Activated CD8-positive, alpha-beta memory T cell treated with anti-CD3 and anti-CD28 coated beads, Interleukin-2, amount 50 U/mL, for 24 hours (primary cell): ENCODE data around the gene CDH13.

Experiments used
- DNase-seq: peaks from one replicate; pipeline ENCODE4 v3.0.0-alpha.2; 2020; ENCODE audit errors: extremely low read depth

CDH13 gene

DNA sequence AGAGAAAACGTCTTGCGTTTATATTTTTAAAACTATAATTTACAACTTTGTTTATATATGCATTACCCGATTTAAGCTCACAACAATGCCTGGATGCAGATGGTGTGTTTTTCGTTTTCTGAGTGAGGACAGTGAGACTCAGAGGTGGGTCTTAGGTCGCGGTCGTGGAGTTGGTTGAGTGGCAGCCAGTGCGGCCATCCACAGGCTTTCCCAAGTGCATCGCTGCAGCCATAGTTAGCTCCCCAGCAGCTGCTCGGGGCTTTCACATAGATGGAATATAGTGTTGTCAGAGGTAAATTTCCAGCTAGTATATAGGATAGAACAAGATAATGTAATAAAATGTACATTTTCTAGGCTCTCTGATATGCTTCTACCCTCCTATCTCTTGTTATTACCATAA is 417.8 kb downstream of the CDH13 start:
- no peak for DNase-seq

DNA sequence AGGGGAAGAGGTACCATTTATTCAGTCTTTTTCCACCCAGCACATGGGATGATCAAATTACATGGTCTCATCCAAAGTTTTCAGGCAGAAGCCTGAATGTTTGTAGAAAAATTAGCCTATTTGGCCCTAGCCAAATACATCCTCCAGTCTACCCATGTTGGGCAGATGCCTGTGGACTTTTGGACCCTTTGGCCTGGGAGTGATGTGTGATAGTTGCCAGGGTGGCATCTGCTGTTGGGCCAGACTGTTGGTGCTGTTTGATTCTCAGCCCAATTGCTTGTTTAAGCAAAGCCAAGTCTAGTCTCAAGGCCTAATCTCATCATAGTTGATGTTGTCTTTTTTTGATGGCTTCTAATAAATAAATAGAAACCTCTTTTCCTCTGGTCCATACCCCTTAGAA is 419.0 kb downstream of the CDH13 start:
- DNase-seq: no peak

DNA sequence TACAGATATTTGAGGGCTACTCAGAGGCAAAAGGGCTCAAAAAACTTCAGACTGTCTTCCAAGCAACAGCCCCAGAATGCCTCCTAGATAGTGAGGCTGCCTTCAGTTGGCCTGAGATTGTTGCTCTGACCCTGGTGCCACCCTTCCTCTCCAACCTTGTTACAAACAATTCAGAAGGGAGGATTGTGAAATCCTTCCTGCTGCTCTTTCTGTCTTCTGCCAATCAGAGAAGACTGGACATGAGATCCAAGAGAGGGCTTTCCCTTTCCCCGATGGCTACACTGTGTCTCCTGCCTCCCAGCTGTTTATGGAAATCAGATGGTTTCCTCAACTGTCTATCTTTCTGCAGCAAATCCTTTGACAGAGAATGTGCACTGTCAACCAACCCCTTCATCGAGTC is 419.9 kb downstream of the CDH13 start:
- no peak for DNase-seq

DNA sequence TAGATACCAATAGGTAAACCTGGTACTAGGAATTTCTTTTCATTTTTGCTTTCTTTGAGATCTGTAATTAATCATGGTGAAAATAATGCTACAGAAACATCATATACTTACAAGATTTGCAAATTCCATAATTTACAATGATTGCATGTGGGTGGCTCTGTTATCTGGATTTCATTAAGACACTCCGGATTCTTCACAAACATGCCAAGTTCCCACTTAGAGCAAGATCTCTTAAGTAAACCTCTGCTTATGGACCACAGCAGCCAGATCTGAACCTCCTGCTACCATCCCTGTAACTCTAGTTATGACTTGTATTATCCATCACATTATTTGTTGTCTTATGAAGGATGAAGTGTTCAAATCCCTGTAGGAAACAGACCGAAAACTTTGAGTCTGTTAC is 424.7 kb downstream of the CDH13 start:
- DNase-seq: no peak

DNA sequence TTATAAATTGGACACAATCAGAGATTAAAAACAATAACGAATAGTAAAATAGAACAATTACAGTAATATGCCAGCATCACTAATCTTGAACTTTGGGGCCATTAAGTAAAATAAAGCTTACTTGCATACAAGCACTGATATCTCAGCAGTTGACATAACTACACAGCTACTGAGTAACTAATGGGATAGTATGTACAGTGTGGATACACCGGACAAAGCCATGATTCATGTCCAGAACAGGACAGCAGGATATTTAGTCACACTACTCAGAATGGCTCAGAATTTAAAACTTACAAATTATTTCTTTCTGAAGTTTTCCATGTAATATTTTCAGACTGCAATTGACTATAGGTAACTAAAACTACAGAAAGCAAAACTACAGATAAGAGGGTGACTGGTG is 427.5 kb downstream of the CDH13 start:
- DNase-seq: no peak

DNA sequence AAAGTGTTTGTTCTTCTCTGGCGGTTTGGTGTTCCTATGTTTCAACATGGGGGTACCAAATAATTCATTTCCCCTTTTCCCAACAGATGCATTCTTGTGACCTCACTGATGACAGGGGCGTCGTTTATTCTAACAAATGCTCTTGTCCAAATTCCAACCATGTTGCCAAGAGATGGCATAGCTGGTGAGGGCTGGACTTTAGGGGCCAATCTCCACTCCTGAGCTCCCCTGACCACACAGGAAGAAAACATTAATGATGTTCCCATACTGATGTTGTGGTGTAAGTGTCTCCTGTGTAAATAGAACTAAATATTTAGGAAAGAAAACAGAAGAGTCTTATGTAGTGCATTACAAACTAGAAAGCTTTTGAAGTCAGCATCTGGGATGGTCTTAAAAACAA is 431.6 kb downstream of the CDH13 start:
- DNase-seq: no peak

DNA sequence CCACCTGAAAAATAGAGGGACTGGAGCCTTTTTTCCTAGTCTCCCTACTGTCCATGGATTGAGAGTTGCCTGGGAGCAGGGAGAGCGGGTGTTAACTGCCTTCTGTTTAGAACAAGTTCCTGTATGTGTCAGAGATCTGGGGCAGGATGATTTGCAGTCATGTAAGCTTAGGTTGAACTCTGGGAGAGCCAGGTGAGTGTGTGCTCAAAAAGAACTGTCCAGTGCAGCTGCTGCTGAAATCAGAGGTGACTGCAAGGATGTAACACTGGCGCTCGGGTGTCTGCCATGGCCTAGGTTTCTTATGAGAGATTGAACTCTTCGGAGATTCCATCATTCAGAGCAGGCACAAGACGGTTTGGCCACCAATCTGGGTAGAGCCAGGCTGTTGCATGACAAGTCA is 432.5 kb downstream of the CDH13 start:
- DNase-seq: no peak

DNA sequence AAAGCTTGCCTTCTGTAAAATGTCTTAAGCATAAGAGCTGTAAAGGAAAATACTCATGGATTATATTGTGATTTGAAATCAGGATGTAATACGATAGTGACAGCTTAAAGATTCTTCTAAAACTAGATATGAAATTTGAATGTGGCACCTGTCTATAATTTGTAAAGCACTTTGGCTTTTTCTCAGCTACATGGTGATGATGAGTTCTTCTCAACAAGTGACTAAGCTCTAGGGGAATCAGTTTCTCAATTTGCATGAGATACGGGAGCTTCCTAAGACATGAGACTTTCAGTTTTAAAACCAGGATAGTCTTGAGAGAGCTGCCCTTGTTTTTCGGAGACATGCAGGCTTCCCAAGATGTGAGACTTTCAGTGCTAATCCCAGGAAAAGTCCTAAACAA is 439.2 kb downstream of the CDH13 start:
- DNase-seq: no peak

DNA sequence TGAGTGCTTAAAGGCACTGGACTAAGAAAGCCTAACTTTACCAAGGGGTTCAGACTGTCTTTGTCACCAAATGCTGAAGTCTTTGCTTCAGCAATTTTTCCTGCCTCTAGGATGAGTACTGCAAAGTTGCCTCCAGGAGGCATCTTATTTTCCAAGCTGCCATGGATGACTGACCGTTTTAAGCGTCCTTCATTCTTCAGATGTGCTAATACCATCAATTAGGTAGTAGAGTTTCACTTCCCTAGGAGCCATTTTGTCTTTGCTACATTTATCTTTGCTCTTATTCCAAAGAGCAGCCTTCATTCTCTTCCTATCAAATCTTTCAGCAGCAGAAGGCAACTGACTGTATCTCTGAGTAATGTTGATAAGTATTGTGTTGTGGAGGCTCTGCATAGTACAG is 440.1 kb downstream of the CDH13 start:
- DNase-seq: no peak

DNA sequence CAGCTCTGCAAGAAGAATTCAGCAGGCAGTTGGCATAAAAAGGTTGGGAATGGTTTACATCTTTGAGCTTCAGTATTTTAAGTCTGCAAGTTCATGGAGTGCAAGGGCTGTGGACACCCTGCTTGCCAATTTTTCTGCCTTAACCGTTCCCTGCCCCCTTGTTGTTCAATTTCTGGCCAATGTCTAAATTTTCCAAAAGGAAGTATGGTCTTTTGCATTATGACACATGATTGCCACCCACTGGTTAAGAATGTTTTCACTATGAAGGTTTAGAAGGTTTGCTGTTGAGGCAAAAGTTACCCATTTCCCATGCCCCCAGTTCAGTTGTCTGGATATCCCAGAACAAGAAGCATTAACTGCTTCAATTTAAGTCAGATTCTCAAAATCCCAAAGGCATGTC is 441.9 kb downstream of the CDH13 start:
- DNase-seq: no peak

DNA sequence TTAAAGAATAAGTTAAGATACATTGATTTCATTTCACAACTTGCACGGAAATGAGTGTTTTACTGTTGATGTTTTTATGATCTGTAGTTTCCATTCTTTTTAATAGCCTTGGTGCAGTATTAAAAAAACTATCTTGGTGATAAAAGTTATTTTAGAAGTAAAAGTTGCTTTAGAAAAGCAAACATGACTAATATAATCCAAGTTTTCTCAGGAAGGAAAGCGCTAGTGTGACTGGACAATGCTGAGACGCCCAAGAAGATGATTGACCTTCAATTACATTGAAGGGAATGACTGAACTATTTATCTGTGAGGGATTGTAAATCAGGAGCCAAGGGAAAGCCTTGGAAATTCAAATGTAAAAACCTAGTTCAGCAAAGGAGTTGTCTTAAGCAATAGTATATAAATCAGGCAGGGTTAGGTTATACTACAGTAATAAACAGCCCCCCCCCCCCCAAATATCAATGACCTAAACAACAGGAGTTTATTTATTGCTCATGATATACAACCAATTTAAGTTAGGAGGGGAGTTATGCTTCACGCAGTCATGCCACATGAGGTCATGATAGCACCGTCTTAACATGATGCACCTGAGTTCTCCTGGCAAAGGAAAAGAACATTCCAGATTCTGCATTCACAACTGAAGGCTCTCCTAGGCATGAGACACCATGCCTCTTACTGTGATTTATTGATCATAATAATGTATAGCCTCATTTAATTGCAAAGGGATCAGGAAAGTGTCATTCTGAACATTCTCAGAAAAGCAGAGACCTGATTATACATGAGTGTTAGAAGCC is 443.8 kb downstream of the CDH13 start:
- no peak for DNase-seq

DNA sequence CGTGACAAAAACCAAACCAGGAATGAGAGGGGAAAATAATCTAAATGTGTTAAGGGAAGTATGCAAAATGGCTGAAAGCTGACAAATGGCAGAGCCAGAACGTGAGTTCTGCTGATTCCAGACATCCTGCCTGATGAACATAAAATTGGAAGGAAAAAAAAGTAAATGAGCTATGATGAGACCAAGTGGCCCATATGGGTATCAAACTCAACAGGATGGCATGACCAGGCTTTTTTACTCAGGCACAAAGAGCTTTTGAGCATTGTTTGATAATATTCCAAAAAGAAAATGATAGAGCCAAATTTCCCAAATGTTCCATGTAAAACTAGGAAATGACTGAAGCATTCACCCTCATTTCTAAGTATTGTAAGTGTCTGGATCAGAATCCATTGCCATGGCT is 449.2 kb downstream of the CDH13 start:
- no peak for DNase-seq

DNA sequence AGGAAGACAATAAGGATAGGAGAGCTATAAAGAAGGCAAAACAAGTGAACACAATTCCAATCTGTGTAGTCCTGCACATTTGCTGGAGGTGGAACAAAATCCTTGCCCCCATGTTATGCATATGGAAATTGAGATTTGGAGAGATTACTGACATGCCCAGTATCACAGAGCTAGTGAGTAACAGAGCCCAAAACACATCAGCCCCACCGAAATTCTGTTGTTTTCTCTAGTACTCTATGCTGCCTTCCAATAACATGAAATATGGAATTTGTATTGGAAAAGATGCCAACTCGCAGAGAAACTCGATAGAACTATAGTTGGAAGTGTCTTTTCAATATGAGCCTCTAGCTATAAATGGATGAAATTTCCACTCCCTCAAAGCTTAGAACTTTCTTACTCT is 456.6 kb downstream of the CDH13 start:
- no peak for DNase-seq

DNA sequence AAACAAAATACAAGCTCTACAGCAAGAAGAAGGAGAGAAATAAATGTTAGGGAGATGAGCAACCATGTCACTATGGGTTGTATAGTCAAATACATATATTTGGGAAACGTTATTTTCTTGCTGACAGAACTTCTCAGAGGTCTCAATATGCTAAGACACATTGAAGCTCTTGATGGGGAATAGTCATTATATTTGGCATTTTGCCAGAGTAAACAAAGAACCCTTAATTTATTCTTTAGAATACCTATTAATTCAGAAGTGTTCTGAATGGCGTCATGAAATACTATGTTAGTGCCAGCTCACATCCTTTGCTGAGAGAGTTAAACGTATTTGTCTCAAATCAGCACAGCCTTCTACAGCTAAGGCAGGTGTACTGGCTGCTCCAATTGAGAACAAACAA is 458.9 kb downstream of the CDH13 start:
- DNase-seq: no peak

DNA sequence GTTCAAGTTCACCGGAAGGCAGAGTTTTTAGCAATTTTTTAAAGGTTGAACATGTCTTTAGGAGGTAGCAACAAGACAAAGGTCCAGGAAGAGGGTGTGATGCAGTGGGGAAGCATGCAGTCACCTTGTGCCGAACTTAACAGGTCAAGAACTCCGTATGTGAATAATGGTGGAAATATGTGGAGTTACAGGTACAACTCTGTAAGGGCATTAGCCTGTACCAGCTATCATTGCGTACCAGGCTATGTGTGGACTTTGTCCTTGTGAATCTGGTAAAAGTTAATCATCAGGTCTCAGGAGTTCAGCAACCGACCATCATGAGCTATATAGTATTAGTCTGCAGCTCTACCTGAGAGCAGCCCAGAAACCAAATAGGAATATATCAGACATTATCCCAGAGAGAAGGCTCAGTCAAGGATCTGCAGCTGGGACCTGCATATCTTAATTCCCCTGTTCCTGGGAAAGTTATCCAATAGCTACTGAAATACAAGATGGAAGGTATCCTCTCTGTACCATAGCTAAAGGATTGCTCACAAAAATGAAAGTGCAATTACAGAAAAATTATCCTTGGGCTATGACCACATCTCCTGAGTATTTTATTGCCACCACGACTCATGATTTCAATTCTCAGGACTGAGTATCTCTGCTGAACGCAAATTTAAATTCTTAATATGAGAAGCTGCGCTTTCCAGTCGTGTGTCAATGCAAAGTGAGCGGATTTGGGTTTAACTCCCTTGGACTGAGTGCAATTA is 469.3 kb downstream of the CDH13 start:
- no peak for DNase-seq

DNA sequence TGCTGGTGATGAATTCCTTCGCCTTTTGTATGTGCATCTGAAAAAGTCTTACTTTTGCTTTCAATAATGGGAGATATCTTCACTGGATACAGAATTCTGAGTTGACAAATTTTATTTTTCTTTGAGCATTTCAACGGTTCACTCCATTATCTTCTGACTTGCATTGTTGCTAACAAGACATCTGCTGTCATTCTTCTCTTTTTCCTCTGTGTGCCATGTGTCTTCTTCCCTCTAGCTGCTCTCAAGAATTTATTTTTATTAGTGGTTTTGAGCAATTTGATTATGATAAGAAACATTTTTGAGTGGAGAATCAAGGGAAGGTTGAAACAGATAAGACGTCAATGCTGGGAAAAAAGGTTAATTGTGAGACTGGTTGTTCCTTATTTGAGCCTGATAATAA is 471.8 kb downstream of the CDH13 start:
- no peak for DNase-seq

DNA sequence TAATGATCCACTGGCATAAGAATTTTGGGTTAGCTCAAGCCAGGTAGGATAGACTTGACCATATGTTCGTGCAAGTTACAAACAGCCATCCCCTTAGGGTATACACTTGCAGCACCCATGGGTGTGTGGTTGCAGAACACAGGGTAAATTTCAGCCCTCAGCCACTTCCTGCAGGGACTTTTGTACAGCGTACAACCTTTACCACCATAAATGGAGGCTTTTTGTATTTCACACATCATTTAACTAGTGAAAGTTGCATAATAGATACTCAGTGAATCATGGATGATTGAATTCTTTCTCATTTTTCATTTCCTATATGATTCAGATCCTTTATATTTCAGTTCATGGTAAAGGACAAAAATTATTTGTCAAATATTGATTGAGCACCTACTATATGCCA is 473.9 kb downstream of the CDH13 start:
- DNase-seq: no peak

DNA sequence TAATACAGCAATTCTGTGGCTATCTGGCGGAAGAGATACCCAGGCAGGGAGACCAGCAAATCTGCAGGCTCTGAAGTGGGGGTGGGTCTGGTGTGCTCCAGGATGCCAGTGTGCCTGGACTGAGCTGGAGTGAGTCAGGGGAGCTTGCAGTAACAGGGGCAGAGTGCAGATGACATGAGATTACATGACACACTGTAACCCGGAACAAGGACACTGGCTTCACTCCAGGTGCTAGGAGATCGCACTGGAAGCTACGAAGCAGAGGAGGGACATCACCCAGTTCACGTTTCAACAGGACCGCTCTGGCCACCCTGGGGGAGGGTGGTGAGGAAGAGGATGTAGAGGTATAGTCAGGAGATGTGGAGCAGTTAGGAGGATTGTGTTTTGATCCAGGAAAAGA is 475.6 kb downstream of the CDH13 start:
- DNase-seq: no peak

DNA sequence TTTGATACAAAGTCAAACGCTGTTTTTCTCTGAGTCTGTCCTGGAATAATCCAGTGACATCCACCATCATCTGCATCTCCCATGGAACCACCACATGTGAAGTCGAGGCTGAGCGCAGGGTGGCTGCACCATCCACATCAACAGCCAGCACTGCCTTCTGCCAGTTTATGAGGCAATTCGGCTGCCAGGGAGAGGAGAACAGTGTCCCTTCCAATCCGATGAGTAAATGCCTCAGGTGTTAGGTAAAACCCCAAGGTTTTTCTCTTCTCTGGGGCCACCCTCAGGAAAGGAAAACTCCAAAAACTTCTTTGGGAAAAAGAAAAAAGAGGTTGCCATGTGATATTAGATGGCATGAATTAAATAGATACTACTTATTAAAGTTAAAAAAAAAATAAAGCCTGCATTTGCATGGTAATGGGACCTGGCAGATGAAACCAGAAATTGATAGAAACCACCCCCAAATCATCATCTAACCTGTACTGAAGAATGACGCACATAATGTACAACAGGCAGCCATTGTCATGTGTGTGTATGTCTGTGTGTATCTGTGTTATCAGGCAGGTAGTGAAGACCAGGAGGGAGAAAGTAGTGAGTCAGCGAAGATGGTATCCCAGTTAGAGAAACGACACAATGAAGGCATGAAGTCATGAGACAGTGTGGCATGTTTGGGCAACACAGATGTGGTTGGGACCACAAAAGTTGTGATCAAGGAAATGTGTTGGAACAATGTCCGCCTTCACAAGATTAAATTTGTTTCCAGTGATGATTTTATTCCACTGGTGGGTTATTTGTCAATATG is 478.7 kb downstream of the CDH13 start:
- DNase-seq: no peak

DNA sequence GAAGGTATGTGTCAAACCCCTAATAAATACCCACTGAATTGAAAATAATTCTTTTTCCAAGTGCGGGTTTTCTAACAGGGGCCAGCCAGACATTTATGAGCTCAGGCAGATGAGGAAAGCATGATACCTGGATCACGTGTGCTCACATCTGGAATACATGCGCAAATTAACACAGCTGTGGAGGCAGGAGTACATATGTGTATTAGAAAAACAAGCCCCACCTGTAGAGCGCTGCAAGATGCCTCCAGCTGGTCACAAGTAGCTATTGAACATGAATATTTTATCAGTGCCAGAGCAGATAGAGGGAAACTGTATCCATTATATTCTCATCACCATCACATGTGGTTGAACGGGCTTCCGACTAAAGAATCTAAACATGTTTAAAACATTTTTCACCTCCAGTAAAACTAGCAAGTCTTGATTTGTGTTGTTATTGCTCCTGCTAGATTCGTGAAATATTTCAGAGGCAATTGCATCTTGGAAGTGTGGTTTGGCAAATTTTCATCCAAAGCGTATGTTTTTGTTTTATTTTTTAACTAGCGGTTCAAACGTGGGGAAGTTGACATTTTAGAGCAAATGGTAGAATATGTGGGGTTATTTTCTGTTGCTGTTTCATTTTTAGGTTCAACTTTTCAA is 482.8 kb downstream of the CDH13 start:
- DNase-seq: no peak

DNA sequence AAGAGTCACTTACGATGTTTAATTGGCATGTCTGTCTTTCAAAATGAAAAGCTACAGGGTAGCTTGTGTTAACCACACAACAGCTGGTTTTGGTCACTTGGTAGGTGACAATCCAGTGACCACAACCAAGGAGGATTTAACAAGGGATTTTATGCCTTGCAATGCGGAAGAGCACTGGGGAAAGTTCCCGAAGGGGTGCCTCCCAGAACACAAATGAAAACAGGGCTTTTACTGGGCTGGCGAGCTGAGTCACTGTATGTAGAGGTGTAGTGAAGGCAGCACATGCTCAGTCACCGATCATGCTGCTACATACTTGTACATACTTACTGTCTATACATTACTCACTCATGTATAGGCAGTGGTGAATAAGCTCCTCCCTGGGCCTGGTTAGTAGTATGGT is 483.5 kb downstream of the CDH13 start:
- DNase-seq: no peak

DNA sequence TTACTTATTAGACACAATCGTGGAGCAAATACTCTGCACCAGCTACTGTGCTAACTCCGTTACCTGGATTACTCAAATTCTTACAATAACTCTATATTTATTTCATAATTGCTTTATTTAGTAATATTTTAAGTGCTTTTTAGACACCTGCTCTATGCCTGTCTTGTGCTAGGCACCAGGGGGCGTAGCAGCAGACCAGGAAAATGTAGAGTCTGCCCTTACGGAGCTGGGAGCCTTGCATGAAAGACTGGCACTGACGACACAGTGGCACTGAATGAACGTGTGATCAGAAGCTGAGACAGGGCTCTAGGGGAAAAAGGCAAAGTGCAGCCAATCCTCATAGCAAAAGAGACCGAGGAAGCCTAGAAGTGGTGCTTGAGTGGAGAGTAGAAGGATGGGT is 486.5 kb downstream of the CDH13 start:
- no peak for DNase-seq
